ENCODE measurements around the gene DDX46. TPM values are rescaled to one million over a fixed set of nuclear protein-coding genes. Genes with fewer than 3 reads are reported as not detected.
A peak's percentile ranks its signal among the peaks of the same experiment; 100 is the strongest.

Gene DDX46
- polyA plus RNA-seq, 1 experiment = 45.4 TPM

DNA sequence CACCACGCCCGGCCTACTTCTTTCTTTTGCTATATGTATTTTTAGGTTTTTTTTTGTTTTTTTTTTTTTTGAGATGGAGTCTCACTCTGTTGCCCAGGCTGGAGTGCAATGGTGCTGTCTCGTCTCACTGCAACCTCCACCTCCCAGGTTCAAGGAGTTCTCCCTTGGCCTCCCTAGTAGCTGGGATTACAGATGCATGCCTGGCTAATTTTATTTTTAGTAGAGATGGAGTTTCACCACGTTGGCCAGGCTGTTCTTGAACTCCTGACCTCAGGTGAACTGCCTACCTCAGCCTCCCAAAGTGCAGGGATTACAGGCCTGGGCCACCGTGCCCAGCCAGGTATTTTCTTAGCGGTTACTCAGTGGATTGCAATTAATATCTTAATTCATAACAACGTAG lies 63.3 kb downstream of the DDX46 start:
- ChIA-PET POLR2A (interaction anchor here (0.7 kb wide), 1 partner anchor 14 kb away, joined by 3 read pairs; no protein-coding TSS in a partner anchor), CTCF (no interaction called here)
- no peaks in the 10 kb centered on the region for H3K9me3 ChIP-seq (ENCODE audit: control insufficient read depth, insufficient read depth, low read length)
- no peaks in the 10 kb centered on the region for H3K27me3 ChIP-seq (ENCODE audit: control insufficient read depth, insufficient read depth, low read length)
- no peak for DNase-seq (ENCODE audit: low read depth, low spot score)
- H3K27ac ChIP-seq (ENCODE audit: low read depth, low read length) = no peak overlapping the region
- H3K4me3 ChIP-seq (ENCODE audit: low read depth, low read length) = no peak overlapping the region
- no peak for TF ChIP-seq CTCF (IDR thresholded peaks at IDR 0.05; ENCODE audit: low read depth, low read length)

GRCh38 chr5:134824681-134825080 lies 66.1 kb downstream of the DDX46 start:
- no peaks in the 10 kb centered on the region for H3K9me3 ChIP-seq (ENCODE audit: control insufficient read depth, insufficient read depth, low read length)
- TF ChIP-seq CTCF (IDR thresholded peaks at IDR 0.05; ENCODE audit: low read depth, low read length) = no peak
- ChIA-PET POLR2A (interaction anchor here (1.5 kb wide), 1 partner anchor 21 kb away, joined by 3 read pairs; the partner anchor contains the start of gene C5orf24), CTCF (interaction anchor here (1.2 to 1.5 kb wide), 3 partner anchors 9 to 81 kb away, joined by 3 read pairs; no protein-coding TSS in a partner anchor)
- no peak overlapping the region for H3K27ac ChIP-seq (ENCODE audit: low read depth, low read length)
- no peak for DNase-seq (ENCODE audit: low read depth, low spot score)
- no peaks in the 10 kb centered on the region for H3K27me3 ChIP-seq (ENCODE audit: control insufficient read depth, insufficient read depth, low read length)
- no peak overlapping the region for H3K4me3 ChIP-seq (ENCODE audit: low read depth, low read length)

DNA sequence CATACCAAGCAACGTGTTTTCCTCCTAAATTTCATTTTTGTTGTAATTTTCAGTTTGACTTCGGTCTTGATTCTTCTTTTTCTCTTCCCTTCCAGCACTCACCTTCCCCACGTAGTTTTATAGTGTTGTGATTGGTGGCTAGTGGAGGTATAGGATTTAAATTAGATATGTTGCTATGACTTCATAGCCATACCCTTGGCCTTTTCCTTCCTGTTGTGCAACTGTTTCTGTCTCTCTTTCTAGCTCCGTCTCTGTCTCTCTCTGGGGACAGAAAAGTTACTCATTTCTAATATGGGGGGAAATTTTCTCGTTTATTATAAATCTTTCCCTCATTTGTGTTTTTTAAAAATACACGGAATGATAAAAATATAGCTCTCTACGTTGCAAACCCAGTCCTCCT lies 66.6 kb downstream of the DDX46 start:
- CTCF ChIA-PET = interaction anchor here (1.2 to 1.5 kb wide), 2 partner anchors 8 to 81 kb away, joined by 3 read pairs; no protein-coding TSS in a partner anchor

GRCh38 chr5:134833340-134834032 lies 74.9 kb downstream of the DDX46 start:
- Histone ChIP-seq H3K27me3 (ENCODE audit: control insufficient read depth, insufficient read depth, low read length) (no peaks in the 10 kb centered on the region), H3K27ac (ENCODE audit: low read depth, low read length) (peak overlapping the region; percentile 75), H3K4me3 (ENCODE audit: low read depth, low read length) (no peak overlapping the region), H3K9me3 (ENCODE audit: control insufficient read depth, insufficient read depth, low read length) (no peaks in the 10 kb centered on the region)
- DNase-seq (ENCODE audit: low read depth, low spot score) = peak; percentile 63
- ChIA-PET POLR2A (interaction anchor here (0.5 to 4.2 kb wide), 5 partner anchors 9 to 29 kb away, joined by 3 to 34 read pairs (median 4); partner anchors contain the start of gene C5orf24), CTCF (interaction anchor here (0.5 to 1.1 kb wide), 3 partner anchors 9 to 75 kb away, joined by 3 read pairs; no protein-coding TSS in a partner anchor)
- no peak for TF ChIP-seq CTCF (IDR thresholded peaks at IDR 0.05; ENCODE audit: low read depth, low read length)

More for the DNA sequence above, 66.6 kb downstream of the DDX46 start:
- H3K27ac ChIP-seq (ENCODE audit: low read depth, low read length) = no peak overlapping the region
- POLR2A ChIA-PET = interaction anchor here (0.6 to 1.5 kb wide), 2 partner anchors 20 to 131 kb away, joined by 3 read pairs; partner anchors contain the start of gene C5orf24
- H3K9me3 ChIP-seq (ENCODE audit: control insufficient read depth, insufficient read depth, low read length) = no peaks in the 10 kb centered on the region
- no peak overlapping the region for H3K4me3 ChIP-seq (ENCODE audit: low read depth, low read length)
- DNase-seq (ENCODE audit: low read depth, low spot score) = no peak
- no peaks in the 10 kb centered on the region for H3K27me3 ChIP-seq (ENCODE audit: control insufficient read depth, insufficient read depth, low read length)
- no peak for TF ChIP-seq CTCF (IDR thresholded peaks at IDR 0.05; ENCODE audit: low read depth, low read length)

DNA sequence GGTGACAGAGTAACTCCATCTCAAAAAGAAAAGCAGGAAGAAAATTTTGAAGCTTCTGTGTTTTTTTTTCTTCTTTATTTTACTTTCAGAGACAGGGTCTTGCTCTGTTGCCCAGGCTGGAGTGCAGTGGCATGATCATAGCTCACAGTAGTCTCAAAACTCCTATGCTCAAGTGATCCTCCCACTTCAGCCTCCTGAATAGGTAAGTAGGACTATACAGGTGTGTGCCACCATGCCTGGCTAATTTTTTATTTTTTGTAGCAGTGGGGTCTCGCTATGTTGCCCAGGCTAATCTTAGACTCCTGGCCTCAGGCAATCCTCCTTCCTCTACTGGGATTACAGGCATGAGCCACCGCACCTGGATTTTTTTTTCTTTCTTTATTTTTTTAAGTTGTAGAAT lies 77.0 kb downstream of the DDX46 start:
- ChIA-PET CTCF (interaction anchor here (0.7 kb wide), 1 partner anchor 49 kb away, joined by 3 read pairs; no protein-coding TSS in a partner anchor), POLR2A (interaction anchor here (0.6 to 4.2 kb wide), 2 partner anchors 10 to 34 kb away, joined by 4 to 34 read pairs; partner anchors contain the start of gene C5orf24)
- Histone ChIP-seq H3K27ac (ENCODE audit: low read depth, low read length) (no peak overlapping the region), H3K4me3 (ENCODE audit: low read depth, low read length) (no peak overlapping the region), H3K27me3 (ENCODE audit: control insufficient read depth, insufficient read depth, low read length) (no peaks in the 10 kb centered on the region), H3K9me3 (ENCODE audit: control insufficient read depth, insufficient read depth, low read length) (no peaks in the 10 kb centered on the region; the same call in 1 of the 2 replicates)
- TF ChIP-seq CTCF (IDR thresholded peaks at IDR 0.05; ENCODE audit: low read depth, low read length) = no peak
- DNase-seq (ENCODE audit: low read depth, low spot score) = no peak
